Muscle of leg (tissue), 16 donors: ENCODE results near the gene MXRA8. TPM values are rescaled to one million over a fixed set of nuclear protein-coding genes. Genes with fewer than 3 reads are reported as not detected.
"Not testable (repeated sequence)": the region's sequence is repeated elsewhere in the genome, so short reads cannot be mapped to it uniquely, and the experiment has no call there.

Experiments
- DNase-seq: peaks from one replicate; pipeline ENCODE4 v3.0.0; 2013
- H3K27ac ChIP-seq: one replicate; pipeline ENCODE4 v1.5.1; 2013; ENCODE audit warnings: mild to moderate bottlenecking, low read length, control low read depth
- H3K27me3 ChIP-seq: one replicate; pipeline ENCODE4 v1.6.1; 2013; ENCODE audit warnings: low read length; ENCODE audit not compliant: control insufficient read depth, insufficient read depth
- H3K36me3 ChIP-seq: one replicate; pipeline ENCODE4 v1.6.1; 2013; ENCODE audit warnings: low read length; ENCODE audit not compliant: control insufficient read depth, insufficient read depth
- H3K4me1 ChIP-seq: one replicate; pipeline ENCODE4 v1.6.1; 2013; ENCODE audit warnings: low read length; ENCODE audit not compliant: control insufficient read depth, insufficient read depth
- H3K4me3 ChIP-seq: one replicate; pipeline ENCODE4 v1.5.1; 2013; ENCODE audit warnings: low read length, control low read depth
- H3K9me3 ChIP-seq: replicated peaks from 2 replicates; pipeline ENCODE4 v1.6.1; 2013; ENCODE audit warnings: low read depth, low read length; ENCODE audit not compliant: control insufficient read depth
- WGBS: methylation state at CpG from one replicate; pipeline ENCODE4 v1.1.5; 2013; ENCODE audit warnings: missing lambda C conversion rate; ENCODE audit not compliant: insufficient coverage; 5-methylcytosine and 5-hydroxymethylcytosine counted together
- long read RNA-seq, 11 donors: transcript quantifications; one replicate each; lab custom pipeline, GENCODE V29; 2026
- polyA plus RNA-seq, 8 donors: library from polyadenylated mRNA; unstranded; fragments of 120-200 nt; gene quantifications; one replicate each; pipeline versions ENCODE4 v1.2.1 to v1.2.3, GENCODE V29; 2013; ENCODE audit warnings: inconsistent platforms in 1 of 8, low replicate concordance in 1 of 8; ENCODE audit not compliant: insufficient read length in 8 of 8, insufficient read depth in 1 of 8
- total RNA-seq: library from RNA; stranded (reverse); fragments of 120-200 nt; gene quantifications from one replicate; pipeline ENCODE4 v1.2.4, GENCODE V29; 2013

The MXRA8 gene
- total RNA-seq (87.9 TPM), polyA plus RNA-seq (100 to 1,000 TPM in 1 of 8 donors, 10 to 100 TPM in 7; 56.2 to 113 (median 83.5) TPM)
- long read RNA-seq, donor 1, partial matches to known transcripts: 0 of 2 reads
- long read RNA-seq, donor 1, other reads (novel, unspliced or antisense): 0 of 2 reads
- long read RNA-seq, donor 2, partial matches to known transcripts: 0 of 1 reads
- long read RNA-seq, donor 2, other reads (novel, unspliced or antisense): 0 of 1 reads
- long read RNA-seq, donor 3, transcript MXRA8-201 (10 exons, 2,273 nt): major isoform, 15 of 16 reads
- long read RNA-seq, donor 3, partial matches to known transcripts: 0 of 16 reads
- long read RNA-seq, donor 3, other reads (novel, unspliced or antisense): 0 of 16 reads
- long read RNA-seq, donor 4, partial matches to known transcripts: 0 of 5 reads
- long read RNA-seq, donor 4, other reads (novel, unspliced or antisense): 0 of 5 reads
- long read RNA-seq, donor 5, transcript MXRA8-201 (10 exons, 2,273 nt): major isoform, 23 of 32 reads
- long read RNA-seq, donor 5, partial matches to known transcripts: 0 of 32 reads
- long read RNA-seq, donor 5, other reads (novel, unspliced or antisense): 9 of 32 reads
- long read RNA-seq, donor 6, transcript MXRA8-201 (10 exons, 2,273 nt): major isoform, 6 of 13 reads
- long read RNA-seq, donor 6, partial matches to known transcripts: 5 of 13 reads
- long read RNA-seq, donor 6, other reads (novel, unspliced or antisense): 0 of 13 reads
- long read RNA-seq, donor 7, transcript MXRA8-201 (10 exons, 2,273 nt): major isoform, 13 of 16 reads
- long read RNA-seq, donor 7, partial matches to known transcripts: 0 of 16 reads
- long read RNA-seq, donor 7, other reads (novel, unspliced or antisense): 0 of 16 reads
- long read RNA-seq, donor 8, partial matches to known transcripts: 0 of 3 reads
- long read RNA-seq, donor 8, other reads (novel, unspliced or antisense): 0 of 3 reads
- long read RNA-seq, donor 9, partial matches to known transcripts: 0 of 5 reads
- long read RNA-seq, donor 9, other reads (novel, unspliced or antisense): 0 of 5 reads
- long read RNA-seq, donor 10, partial matches to known transcripts: 0 of 5 reads
- long read RNA-seq, donor 10, other reads (novel, unspliced or antisense): 0 of 5 reads
- long read RNA-seq, donor 11, partial matches to known transcripts: 0 of 6 reads
- long read RNA-seq, donor 11, other reads (novel, unspliced or antisense): 5 of 6 reads

- no peaks in the 10 kb centered on the region for H3K9me3 ChIP-seq
- peaks cover 59% of the 10 kb centered on the region for H3K4me1 ChIP-seq
- peak within 1 kb of the TSS; percentile 85 for H3K27ac ChIP-seq
- DNase-seq: peak; percentile 96
- peaks cover 22% of the 10 kb centered on the region for H3K27me3 ChIP-seq
- H3K36me3 ChIP-seq: peaks cover 5% of the 10 kb centered on the region
- 18% methylated on average over 16 of the region's 29 CpGs for WGBS
- H3K4me3 ChIP-seq: peak within 1 kb of the TSS; percentile 54
Observed at GRCh38 chr1:1358433-1359271, at the start of gene MXRA8. Gene MXRA8, minus strand, starts transcription at chr1:1358555. Its CDS starts 51 bp downstream, at chr1:1358504.

GRCh38 chr1:1407636-1408318, 49.4 kb upstream of the MXRA8 start:
- 9% methylated on average over 28 of the region's 41 CpGs for WGBS
- H3K27ac ChIP-seq: peak overlapping the region; percentile 18
- no peaks in the 10 kb centered on the region for H3K27me3 ChIP-seq
- H3K4me3 ChIP-seq: peak overlapping the region; percentile 88
- peaks cover 32% of the 10 kb centered on the region for H3K36me3 ChIP-seq
- no peaks in the 10 kb centered on the region for H3K9me3 ChIP-seq
- no peak for DNase-seq
- peaks cover 21% of the 10 kb centered on the region for H3K4me1 ChIP-seq

- H3K36me3 ChIP-seq: peaks cover 38% of the 10 kb centered on the region
- H3K9me3 ChIP-seq: no peaks in the 10 kb centered on the region
- peak; percentile 97 for DNase-seq
- peak within 1 kb of the TSS; percentile 37 for H3K27ac ChIP-seq
- under 1% methylated on average over 97 of the region's 98 CpGs for WGBS
- H3K4me3 ChIP-seq: peak within 1 kb of the TSS; percentile 88
- H3K4me1 ChIP-seq: peaks cover 21% of the 10 kb centered on the region
- H3K27me3 ChIP-seq: no peaks in the 10 kb centered on the region
Observed at GRCh38 chr1:1406821-1407635, 48.7 kb upstream of the MXRA8 start, which contains the start of gene MRPL20. Gene MRPL20, minus strand, starts transcription at chr1:1407293. Its CDS starts 76 bp downstream, at chr1:1407217.

- Histone ChIP-seq H3K27ac (peak overlapping the region; percentile 3), H3K36me3 (peaks cover 45% of the 10 kb centered on the region), H3K9me3 (no peaks in the 10 kb centered on the region), H3K4me1 (peaks cover 21% of the 10 kb centered on the region), H3K27me3 (no peaks in the 10 kb centered on the region), H3K4me3 (peak overlapping the region; percentile 88)
- DNase-seq: no peak
- 46% methylated on average over 39 of the region's 43 CpGs for WGBS
Observed at GRCh38 chr1:1406101-1406820, 47.9 kb upstream of the MXRA8 start.

- peaks cover 48% of the 10 kb centered on the region for H3K36me3 ChIP-seq
- no peak overlapping the region for H3K27ac ChIP-seq
- no peaks in the 10 kb centered on the region for H3K9me3 ChIP-seq
- H3K27me3 ChIP-seq: no peaks in the 10 kb centered on the region
- 78% methylated on average over 6 of the region's 7 CpGs for WGBS
- DNase-seq: no peak
- H3K4me3 ChIP-seq: no peak overlapping the region
- peaks cover 32% of the 10 kb centered on the region for H3K4me1 ChIP-seq
Observed at GRCh38 chr1:1403653-1404052, 45.3 kb upstream of the MXRA8 start.

GRCh38 chr1:1402901-1403392, 44.6 kb upstream of the MXRA8 start:
- H3K9me3 ChIP-seq, DNase-seq, H3K27ac ChIP-seq, H3K4me3 ChIP-seq, H3K27me3 ChIP-seq: not testable (repeated sequence)
- peaks cover 51% of the 10 kb centered on the region for H3K36me3 ChIP-seq
- WGBS: 77% methylated on average over 5 of the region's 9 CpGs
- H3K4me1 ChIP-seq: peaks cover 33% of the 10 kb centered on the region

GRCh38 chr1:1402072-1402900, 43.9 kb upstream of the MXRA8 start:
- H3K27ac ChIP-seq: no peak overlapping the region
- no peak for DNase-seq
- H3K4me1 ChIP-seq: peaks cover 36% of the 10 kb centered on the region
- H3K4me3 ChIP-seq: no peak overlapping the region
- no peaks in the 10 kb centered on the region for H3K9me3 ChIP-seq
- peaks cover 57% of the 10 kb centered on the region for H3K36me3 ChIP-seq
- no peaks in the 10 kb centered on the region for H3K27me3 ChIP-seq
- WGBS: 69% methylated on average over 18 of the region's 20 CpGs
